ENCODE measurements around the gene TMIGD3. TPM values are rescaled to one million over a fixed set of nuclear protein-coding genes. Genes with fewer than 3 reads are reported as not detected.

Gene TMIGD3
- total RNA-seq, 3 donors from 2014 or later = not detected

- no peaks in the 10 kb centered on the region for H3K27me3 Mint-ChIP-seq (ENCODE audit: low read depth)
- ATAC-seq = peak; percentile 73 to 83
Measured at GRCh38 chr1:111496398-111496797, 7.0 kb downstream of the TMIGD3 start.

GRCh38 chr1:111491070-111491469, 12.4 kb downstream of the TMIGD3 start:
- ATAC-seq (no peak), DNase-seq (no peak)
- no peak overlapping the region for H3K4me3 Mint-ChIP-seq
- no peaks in the 10 kb centered on the region for H3K36me3 Mint-ChIP-seq (ENCODE audit: insufficient read depth)
- H3K9me3 Mint-ChIP-seq = peaks cover 7% of the 10 kb centered on the region
- no peaks in the 10 kb centered on the region for H3K27me3 Mint-ChIP-seq (ENCODE audit: low read depth)
- no peaks in the 10 kb centered on the region for H3K4me1 Mint-ChIP-seq (ENCODE audit: low read depth)

More at GRCh38 chr1:111496398-111496797, 7.0 kb downstream of the TMIGD3 start:
- H3K9me3 Mint-ChIP-seq = peaks cover 13% of the 10 kb centered on the region
- no peaks in the 10 kb centered on the region for H3K36me3 Mint-ChIP-seq (ENCODE audit: insufficient read depth)
- no peak for DNase-seq
- H3K4me3 Mint-ChIP-seq = no peak overlapping the region
- peaks cover 21% of the 10 kb centered on the region for H3K4me1 Mint-ChIP-seq (ENCODE audit: low read depth)

GRCh38 chr1:111490220-111490619, 13.2 kb downstream of the TMIGD3 start:
- Mint-ChIP-seq H3K9me3 (peaks cover 4% of the 10 kb centered on the region), H3K4me1 (ENCODE audit: low read depth) (no peaks in the 10 kb centered on the region), H3K36me3 (ENCODE audit: insufficient read depth) (no peaks in the 10 kb centered on the region)

GRCh38 chr1:111489604-111490003, 13.8 kb downstream of the TMIGD3 start:
- Mint-ChIP-seq H3K9me3 (no peaks in the 10 kb centered on the region), H3K36me3 (ENCODE audit: insufficient read depth) (no peaks in the 10 kb centered on the region), H3K27me3 (ENCODE audit: low read depth) (no peaks in the 10 kb centered on the region), H3K4me3 (no peak overlapping the region), H3K4me1 (ENCODE audit: low read depth) (no peaks in the 10 kb centered on the region)
- ATAC-seq = no peak
- no peak for DNase-seq

More at GRCh38 chr1:111490220-111490619, 13.2 kb downstream of the TMIGD3 start:
- Mint-ChIP-seq H3K27me3 (ENCODE audit: low read depth) (no peaks in the 10 kb centered on the region), H3K4me3 (no peak overlapping the region)
- ATAC-seq = no peak
- DNase-seq = no peak

- DNase-seq = no peak
- no peaks in the 10 kb centered on the region for H3K27me3 Mint-ChIP-seq (ENCODE audit: low read depth)
- peaks cover 3% of the 10 kb centered on the region for H3K4me1 Mint-ChIP-seq (ENCODE audit: low read depth)
- ATAC-seq = no peak
- H3K9me3 Mint-ChIP-seq = no peaks in the 10 kb centered on the region
- H3K4me3 Mint-ChIP-seq = no peak overlapping the region
- H3K36me3 Mint-ChIP-seq (ENCODE audit: insufficient read depth) = no peaks in the 10 kb centered on the region
Measured at GRCh38 chr1:111488669-111489068, 14.8 kb downstream of the TMIGD3 start.

- Mint-ChIP-seq H3K4me1 (ENCODE audit: low read depth) (peaks cover 5% of the 10 kb centered on the region), H3K9me3 (no peaks in the 10 kb centered on the region), H3K4me3 (no peak overlapping the region), H3K27me3 (ENCODE audit: low read depth) (no peaks in the 10 kb centered on the region), H3K36me3 (ENCODE audit: insufficient read depth) (no peaks in the 10 kb centered on the region)
- DNase-seq = no peak
- ATAC-seq = no peak
Measured at GRCh38 chr1:111487133-111487532, 16.3 kb downstream of the TMIGD3 start.

- no peak for ATAC-seq
Measured at GRCh38 chr1:111486431-111486830, 17.0 kb downstream of the TMIGD3 start.

GRCh38 chr1:111484391-111485026, 18.9 kb downstream of the TMIGD3 start:
- H3K4me3 Mint-ChIP-seq = no peak overlapping the region
- ATAC-seq = no peak
- no peaks in the 10 kb centered on the region for H3K27me3 Mint-ChIP-seq (ENCODE audit: low read depth)
- H3K36me3 Mint-ChIP-seq (ENCODE audit: insufficient read depth) = no peaks in the 10 kb centered on the region
- peaks cover 14% of the 10 kb centered on the region for H3K4me1 Mint-ChIP-seq (ENCODE audit: low read depth)
- no peaks in the 10 kb centered on the region for H3K9me3 Mint-ChIP-seq
- DNase-seq = no peak

More at GRCh38 chr1:111486431-111486830, 17.0 kb downstream of the TMIGD3 start:
- no peak for DNase-seq
- no peak overlapping the region for H3K4me3 Mint-ChIP-seq
- no peaks in the 10 kb centered on the region for H3K27me3 Mint-ChIP-seq (ENCODE audit: low read depth)
- H3K9me3 Mint-ChIP-seq = no peaks in the 10 kb centered on the region
- H3K36me3 Mint-ChIP-seq (ENCODE audit: insufficient read depth) = no peaks in the 10 kb centered on the region
- peaks cover 8% of the 10 kb centered on the region for H3K4me1 Mint-ChIP-seq (ENCODE audit: low read depth)

GRCh38 chr1:111483876-111484275, 19.6 kb downstream of the TMIGD3 start:
- Mint-ChIP-seq H3K36me3 (ENCODE audit: insufficient read depth) (no peaks in the 10 kb centered on the region), H3K9me3 (no peaks in the 10 kb centered on the region), H3K4me1 (ENCODE audit: low read depth) (peaks cover 17% of the 10 kb centered on the region), H3K4me3 (no peak overlapping the region), H3K27me3 (ENCODE audit: low read depth) (no peaks in the 10 kb centered on the region)
- ATAC-seq = no peak
- DNase-seq = no peak

- no peak for ATAC-seq
- no peak overlapping the region for H3K4me3 Mint-ChIP-seq
- H3K27me3 Mint-ChIP-seq (ENCODE audit: low read depth) = no peaks in the 10 kb centered on the region
- peaks cover under 1% of the 10 kb centered on the region for H3K9me3 Mint-ChIP-seq
- DNase-seq = no peak
- peaks cover under 1% of the 10 kb centered on the region for H3K36me3 Mint-ChIP-seq (ENCODE audit: insufficient read depth)
- peaks cover 24% of the 10 kb centered on the region for H3K4me1 Mint-ChIP-seq (ENCODE audit: low read depth)
Measured at GRCh38 chr1:111483166-111483565, 20.3 kb downstream of the TMIGD3 start.

- DNase-seq (peak; percentile 51), ATAC-seq (peak; percentile 57 to 68)
- H3K9me3 Mint-ChIP-seq = peaks cover 6% of the 10 kb centered on the region
- peaks cover 8% of the 10 kb centered on the region for H3K36me3 Mint-ChIP-seq (ENCODE audit: insufficient read depth)
- H3K4me3 Mint-ChIP-seq = no peak overlapping the region
- no peaks in the 10 kb centered on the region for H3K27me3 Mint-ChIP-seq (ENCODE audit: low read depth)
- H3K4me1 Mint-ChIP-seq (ENCODE audit: low read depth) = peaks cover 39% of the 10 kb centered on the region
Measured at GRCh38 chr1:111481387-111482221, 21.8 kb downstream of the TMIGD3 start.

GRCh38 chr1:111480674-111481073, 22.8 kb downstream of the TMIGD3 start:
- peaks cover 8% of the 10 kb centered on the region for H3K36me3 Mint-ChIP-seq (ENCODE audit: insufficient read depth)
- H3K9me3 Mint-ChIP-seq = peaks cover 6% of the 10 kb centered on the region
- peaks cover 49% of the 10 kb centered on the region for H3K4me1 Mint-ChIP-seq (ENCODE audit: low read depth)
- H3K27me3 Mint-ChIP-seq (ENCODE audit: low read depth) = no peaks in the 10 kb centered on the region
- no peak for DNase-seq
- ATAC-seq = no peak
- no peak overlapping the region for H3K4me3 Mint-ChIP-seq

- H3K9me3 Mint-ChIP-seq = peaks cover 6% of the 10 kb centered on the region
- DNase-seq (no peak), ATAC-seq (peak; percentile 50 to 60)
- peaks cover 72% of the 10 kb centered on the region for H3K4me1 Mint-ChIP-seq (ENCODE audit: low read depth)
- H3K27me3 Mint-ChIP-seq (ENCODE audit: low read depth) = no peaks in the 10 kb centered on the region
- H3K36me3 Mint-ChIP-seq (ENCODE audit: insufficient read depth) = peaks cover 12% of the 10 kb centered on the region
- H3K4me3 Mint-ChIP-seq = peak overlapping the region; percentile 83
Measured at GRCh38 chr1:111476761-111477309, 26.6 kb downstream of the TMIGD3 start.

GRCh38 chr1:111476214-111476613, 27.2 kb downstream of the TMIGD3 start:
- H3K27me3 Mint-ChIP-seq (ENCODE audit: low read depth) = no peaks in the 10 kb centered on the region
- no peak for DNase-seq
- peak overlapping the region; percentile 83 for H3K4me3 Mint-ChIP-seq
- ATAC-seq = no peak
- H3K36me3 Mint-ChIP-seq (ENCODE audit: insufficient read depth) = peaks cover 12% of the 10 kb centered on the region
- peaks cover 68% of the 10 kb centered on the region for H3K4me1 Mint-ChIP-seq (ENCODE audit: low read depth)
- peaks cover 6% of the 10 kb centered on the region for H3K9me3 Mint-ChIP-seq

All from activated T-cell treated with anti-CD3 and anti-CD28 coated beads, Interleukin-2, amount 50 U/mL, for 4 hours (primary cell).